IgD-negative memory B cell (primary cell): ENCODE measurements around the gene ELOB. TPM values are rescaled to one million over a fixed set of nuclear protein-coding genes. Genes with fewer than 3 reads are reported as not detected.

ENCODE experiments used
- H3K27ac Mint-ChIP-seq, 3 donors: one replicate each; pipeline ENCODE4 v1.8.0; 2020 to 2022; ENCODE audit warnings: mild to moderate bottlenecking in 3 of 3, mixed read lengths in 3 of 3, moderate library complexity in 1 of 3
- H3K27me3 Mint-ChIP-seq: one replicate; pipeline ENCODE4 v1.8.0; 2021; ENCODE audit warnings: mixed read lengths
- H3K36me3 Mint-ChIP-seq: one replicate; pipeline ENCODE4 v1.8.0; 2020; ENCODE audit warnings: mild to moderate bottlenecking, mixed read lengths
- H3K4me1 Mint-ChIP-seq, 3 donors: one replicate each; pipeline ENCODE4 v1.8.0; 2020 to 2022; ENCODE audit warnings: mixed read lengths in 3 of 3, mild to moderate bottlenecking in 1 of 3
- H3K4me3 Mint-ChIP-seq, 4 donors: one replicate each; pipeline ENCODE4 v1.8.0; 2020 to 2022; ENCODE audit warnings: mild to moderate bottlenecking in 4 of 4, mixed read lengths in 4 of 4, moderate library complexity in 3 of 4
- H3K9me3 Mint-ChIP-seq, 3 donors: one replicate each; pipeline ENCODE4 v1.8.0; 2020 to 2021; ENCODE audit warnings: mixed read lengths in 3 of 3, mild to moderate bottlenecking in 1 of 3
- polyA plus RNA-seq: library from polyadenylated mRNA; unstranded; fragments of 300-500 nt; fragmentation: Illumina TruSeq; gene quantifications from one replicate; pipeline ENCODE4 v1.2.3, GENCODE V29; 2021

ELOB gene
- polyA plus RNA-seq, 1 donor from 2014 or later, result 262 TPM

- H3K9me3 Mint-ChIP-seq, result no peaks in the 10 kb centered on the region
- H3K4me1 Mint-ChIP-seq, result peaks cover 34 to 50% (median 35%) of the 10 kb centered on the region in 3 donors
- H3K36me3 Mint-ChIP-seq, result peaks cover 10% of the 10 kb centered on the region
- H3K27ac Mint-ChIP-seq, result peak overlapping the region in 2 of 3 donors; percentile 20 to 85
- peaks cover 2% of the 10 kb centered on the region for H3K27me3 Mint-ChIP-seq
- peak overlapping the region in 2 of 4 donors; percentile 42 to 44 for H3K4me3 Mint-ChIP-seq
Measured at GRCh38 chr16:2757344-2757743, 19.7 kb downstream of the ELOB start.

- peaks cover 10% of the 10 kb centered on the region for H3K36me3 Mint-ChIP-seq
- H3K9me3 Mint-ChIP-seq, result no peaks in the 10 kb centered on the region
Measured at GRCh38 chr16:2756288-2757015, 20.6 kb downstream of the ELOB start.

GRCh38 chr16:2755158-2755557 lies 21.9 kb downstream of the ELOB start:
- peaks cover 4% of the 10 kb centered on the region for H3K36me3 Mint-ChIP-seq
- peak overlapping the region; percentile 87 to 97 (median 93) for H3K4me3 Mint-ChIP-seq
- peak overlapping the region; percentile 55 to 98 (median 98) for H3K27ac Mint-ChIP-seq
- no peaks in the 10 kb centered on the region for H3K9me3 Mint-ChIP-seq
- H3K27me3 Mint-ChIP-seq, result peaks cover 2% of the 10 kb centered on the region
- peaks cover 46 to 54% (median 46%) of the 10 kb centered on the region in 3 donors for H3K4me1 Mint-ChIP-seq

More at GRCh38 chr16:2756288-2757015, 20.6 kb downstream of the ELOB start:
- H3K4me1 Mint-ChIP-seq, result peaks cover 37 to 57% (median 39%) of the 10 kb centered on the region in 3 donors
- H3K4me3 Mint-ChIP-seq, result peak overlapping the region in 2 of 4 donors; percentile 25 to 91
- H3K27ac Mint-ChIP-seq, result peak overlapping the region in 2 of 3 donors; percentile 70 to 98
- peaks cover 2% of the 10 kb centered on the region for H3K27me3 Mint-ChIP-seq

- Mint-ChIP-seq H3K9me3 (no peaks in the 10 kb centered on the region), H3K4me1 (peaks cover 46 to 48% (median 46%) of the 10 kb centered on the region in 3 donors), H3K27ac (peak overlapping the region; percentile 91 to 98 (median 98)), H3K27me3 (peaks cover 2% of the 10 kb centered on the region), H3K4me3 (peak overlapping the region; percentile 87 to 97 (median 93)), H3K36me3 (peaks cover 2% of the 10 kb centered on the region)
Measured at GRCh38 chr16:2753733-2754020, 23.4 kb downstream of the ELOB start.

- Mint-ChIP-seq H3K9me3 (no peaks in the 10 kb centered on the region), H3K27ac (peak overlapping the region; percentile 98 to 100 (median 99)), H3K4me3 (peak overlapping the region; percentile 91 to 99 (median 96)), H3K27me3 (peaks cover 2% of the 10 kb centered on the region), H3K36me3 (peaks cover 2% of the 10 kb centered on the region), H3K4me1 (peaks cover 43 to 48% (median 46%) of the 10 kb centered on the region in 3 donors)
Measured at GRCh38 chr16:2752850-2753732, 24.0 kb downstream of the ELOB start.

- Mint-ChIP-seq H3K4me3 (peak within 1 kb of the TSS; percentile 91 to 99 (median 97)), H3K9me3 (no peaks in the 10 kb centered on the region), H3K27ac (peak within 1 kb of the TSS; percentile 98 to 100 (median 99)), H3K27me3 (peaks cover 2% of the 10 kb centered on the region), H3K4me1 (peaks cover 40 to 48% (median 42%) of the 10 kb centered on the region in 3 donors), H3K36me3 (peaks cover 2% of the 10 kb centered on the region)
Measured at GRCh38 chr16:2752035-2752849, 24.8 kb downstream of the ELOB start, which contains the start of gene SRRM2. TSS of gene SRRM2 (plus strand) at chr16:2752638. CDS start at chr16:2756365, 3,727 bp downstream.

GRCh38 chr16:2751577-2752034 lies 25.5 kb downstream of the ELOB start:
- Mint-ChIP-seq H3K36me3 (peaks cover 2% of the 10 kb centered on the region), H3K27me3 (peaks cover 2% of the 10 kb centered on the region), H3K4me3 (peak overlapping the region; percentile 91 to 99 (median 97)), H3K9me3 (no peaks in the 10 kb centered on the region), H3K4me1 (peaks cover 35 to 43% (median 39%) of the 10 kb centered on the region in 3 donors), H3K27ac (peak overlapping the region; percentile 98 to 100 (median 99))

GRCh38 chr16:2749936-2750335 lies 27.1 kb downstream of the ELOB start:
- peak overlapping the region in 1 of 3 donors; percentile 100 for H3K27ac Mint-ChIP-seq
- peaks cover 20 to 32% (median 27%) of the 10 kb centered on the region in 3 donors for H3K4me1 Mint-ChIP-seq
- peaks cover 2% of the 10 kb centered on the region for H3K36me3 Mint-ChIP-seq
- no peaks in the 10 kb centered on the region for H3K9me3 Mint-ChIP-seq
- peak overlapping the region in 1 of 4 donors; percentile 99 for H3K4me3 Mint-ChIP-seq
- H3K27me3 Mint-ChIP-seq, result peaks cover 2% of the 10 kb centered on the region

- peaks cover 2% of the 10 kb centered on the region for H3K36me3 Mint-ChIP-seq
- peak overlapping the region in 1 of 4 donors; percentile 99 for H3K4me3 Mint-ChIP-seq
- no peaks in the 10 kb centered on the region for H3K9me3 Mint-ChIP-seq
- peaks cover 17 to 27% (median 22%) of the 10 kb centered on the region in 3 donors for H3K4me1 Mint-ChIP-seq
- peaks cover 2% of the 10 kb centered on the region for H3K27me3 Mint-ChIP-seq
- H3K27ac Mint-ChIP-seq, result peak overlapping the region in 1 of 3 donors; percentile 22
Measured at GRCh38 chr16:2749476-2749875, 27.6 kb downstream of the ELOB start.

GRCh38 chr16:2748757-2749455 lies 28.2 kb downstream of the ELOB start:
- Mint-ChIP-seq H3K27me3 (no peaks in the 10 kb centered on the region), H3K27ac (peak overlapping the region in 2 of 3 donors; percentile 60 to 77), H3K4me3 (no peak overlapping the region), H3K36me3 (peaks cover 2% of the 10 kb centered on the region), H3K9me3 (no peaks in the 10 kb centered on the region), H3K4me1 (peaks cover 14 to 22% (median 18%) of the 10 kb centered on the region in 3 donors)

- peaks cover 0 to 5% (median 3%) of the 10 kb centered on the region in 3 donors for H3K4me1 Mint-ChIP-seq
- no peaks in the 10 kb centered on the region for H3K27me3 Mint-ChIP-seq
- no peak overlapping the region for H3K27ac Mint-ChIP-seq
- H3K36me3 Mint-ChIP-seq, result no peaks in the 10 kb centered on the region
- H3K4me3 Mint-ChIP-seq, result no peak overlapping the region
- H3K9me3 Mint-ChIP-seq, result no peaks in the 10 kb centered on the region
Measured at GRCh38 chr16:2745961-2746360, 31.1 kb downstream of the ELOB start.

- no peaks in the 10 kb centered on the region for H3K4me1 Mint-ChIP-seq
- H3K27me3 Mint-ChIP-seq, result no peaks in the 10 kb centered on the region
- H3K4me3 Mint-ChIP-seq, result no peak overlapping the region
- peak overlapping the region in 1 of 3 donors; percentile 72 for H3K27ac Mint-ChIP-seq
- H3K36me3 Mint-ChIP-seq, result peaks cover 1% of the 10 kb centered on the region
- H3K9me3 Mint-ChIP-seq, result no peaks in the 10 kb centered on the region
Measured at GRCh38 chr16:2745116-2745890, 31.8 kb downstream of the ELOB start.

GRCh38 chr16:2744711-2745110 lies 32.4 kb downstream of the ELOB start:
- Mint-ChIP-seq H3K4me1 (no peaks in the 10 kb centered on the region), H3K27ac (no peak overlapping the region), H3K36me3 (peaks cover 2% of the 10 kb centered on the region), H3K27me3 (no peaks in the 10 kb centered on the region), H3K4me3 (no peak overlapping the region), H3K9me3 (no peaks in the 10 kb centered on the region)
